Measurements from ENCODE around the gene ALDH18A1.
"Not testable (repeated sequence)": the region's sequence is repeated elsewhere in the genome, so short reads cannot be mapped to it uniquely, and the experiment has no call there.

The ALDH18A1 gene

GRCh38 chr10:95656291-95657164 is at the start of gene ALDH18A1:
TSS of gene ALDH18A1 (minus strand) at chr10:95656711. CDS start at chr10:95653377, 3,334 bp downstream.
- peak; percentile 76 for DNase-seq (ENCODE audit: low read depth, low spot score)

- no peak for DNase-seq (ENCODE audit: low read depth, low spot score)
Observed at GRCh38 chr10:95698415-95698814, 41.9 kb upstream of the ALDH18A1 start.

DNA sequence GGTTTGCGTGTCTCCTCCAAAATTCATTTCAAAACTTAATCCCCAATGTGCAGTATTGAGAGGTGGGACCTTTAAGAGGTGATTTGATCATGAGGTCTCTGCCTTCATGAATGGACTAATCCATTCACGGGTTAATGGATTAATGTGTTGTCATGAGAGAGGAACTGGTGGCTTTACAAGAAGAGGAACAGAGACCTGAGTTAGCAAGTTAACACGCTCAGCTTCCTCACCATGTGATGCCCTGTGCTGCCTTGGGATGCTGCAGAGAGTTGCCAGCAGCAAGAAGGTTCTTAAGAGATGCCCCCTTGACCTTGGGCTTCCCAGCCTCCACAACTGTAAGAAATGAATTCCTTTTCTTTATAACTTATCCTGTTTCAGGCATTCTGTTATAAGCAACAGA is 40.9 kb upstream of the ALDH18A1 start:
- no peak for DNase-seq (ENCODE audit: low read depth, low spot score)

- no peak for DNase-seq (ENCODE audit: low read depth, low spot score)
Observed at GRCh38 chr10:95694665-95695064, 38.2 kb upstream of the ALDH18A1 start.

- peak; percentile 99 for DNase-seq (ENCODE audit: low read depth, low spot score)
Observed at GRCh38 chr10:95693668-95694534, 37.4 kb upstream of the ALDH18A1 start, which contains the start of gene TCTN3. TSS of gene TCTN3 (minus strand) at chr10:95693927. CDS start at chr10:95693899, 28 bp downstream.

DNA sequence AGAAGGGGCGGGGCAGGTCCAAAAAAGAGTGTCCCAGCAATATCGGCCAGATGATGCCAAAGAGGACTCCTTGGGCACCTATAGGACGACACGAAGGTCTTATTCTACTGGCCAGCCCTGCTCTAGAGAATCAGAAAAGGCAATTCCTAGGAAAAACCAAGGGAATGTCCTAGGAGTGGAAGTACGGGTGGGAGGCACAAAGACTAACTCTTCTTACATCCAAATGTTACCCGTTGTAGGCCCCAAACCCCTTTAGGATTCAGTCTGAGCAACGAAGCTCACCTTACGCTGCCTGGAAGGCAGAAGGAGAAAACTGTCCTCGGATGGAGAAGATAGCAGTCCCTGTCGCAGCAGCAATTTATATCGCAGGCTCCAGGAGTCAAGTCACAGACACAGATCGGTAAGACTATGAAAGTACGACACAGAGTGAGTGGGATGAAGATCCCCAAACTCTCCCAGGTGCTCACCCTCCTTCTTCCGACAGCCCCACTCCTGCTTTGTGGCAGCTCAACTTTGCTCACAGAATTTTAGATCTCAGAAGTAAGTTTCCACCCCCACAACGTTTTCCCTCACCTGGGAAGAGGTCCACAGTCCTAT is 36.7 kb upstream of the ALDH18A1 start:
- DNase-seq (ENCODE audit: low read depth, low spot score), result no peak

DNA sequence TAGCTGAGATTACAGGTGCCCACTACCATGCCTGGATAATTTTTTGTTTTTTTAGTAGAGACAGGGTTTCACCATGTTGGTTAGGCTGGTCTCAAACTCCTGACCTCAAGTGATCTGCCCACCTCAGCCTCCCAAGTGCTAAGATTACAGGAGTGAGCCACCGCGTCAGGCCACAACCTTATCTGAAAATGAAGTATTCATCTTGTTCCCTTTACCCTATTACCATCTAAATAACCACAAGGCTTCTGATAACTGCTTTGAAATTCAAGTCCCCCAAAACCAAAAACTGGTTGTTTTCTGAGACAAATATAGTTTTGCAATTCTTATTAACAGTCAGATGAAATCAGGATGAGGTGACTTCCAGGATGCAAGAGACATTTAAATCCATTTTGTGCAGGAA is 34.8 kb upstream of the ALDH18A1 start:
- no peak for DNase-seq (ENCODE audit: low read depth, low spot score)

GRCh38 chr10:95688648-95689047 is 32.1 kb upstream of the ALDH18A1 start:
- DNase-seq (ENCODE audit: low read depth, low spot score), result no peak

DNA sequence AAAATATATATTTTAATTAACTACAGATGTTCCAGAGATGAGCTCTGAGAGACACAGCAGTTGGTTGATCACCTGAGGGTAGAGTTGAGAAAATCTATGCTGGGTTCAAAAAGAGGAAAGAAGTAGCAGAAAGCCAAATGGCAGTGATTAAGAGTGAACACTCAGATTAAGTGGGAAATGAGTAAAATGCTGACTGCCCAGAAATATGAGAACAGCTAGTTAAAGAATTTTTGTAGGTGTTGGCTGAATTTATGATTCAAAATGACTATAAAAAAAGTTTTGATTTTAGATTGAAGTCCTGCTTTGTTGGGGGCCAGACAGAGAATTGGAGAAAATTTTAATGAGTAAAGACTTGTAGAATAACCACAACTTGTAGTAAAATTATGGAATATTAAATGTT is 27.5 kb upstream of the ALDH18A1 start:
- no peak for DNase-seq (ENCODE audit: low read depth, low spot score)

GRCh38 chr10:95675403-95676116 is 19.0 kb upstream of the ALDH18A1 start:
- no peak for DNase-seq (ENCODE audit: low read depth, low spot score)

DNA sequence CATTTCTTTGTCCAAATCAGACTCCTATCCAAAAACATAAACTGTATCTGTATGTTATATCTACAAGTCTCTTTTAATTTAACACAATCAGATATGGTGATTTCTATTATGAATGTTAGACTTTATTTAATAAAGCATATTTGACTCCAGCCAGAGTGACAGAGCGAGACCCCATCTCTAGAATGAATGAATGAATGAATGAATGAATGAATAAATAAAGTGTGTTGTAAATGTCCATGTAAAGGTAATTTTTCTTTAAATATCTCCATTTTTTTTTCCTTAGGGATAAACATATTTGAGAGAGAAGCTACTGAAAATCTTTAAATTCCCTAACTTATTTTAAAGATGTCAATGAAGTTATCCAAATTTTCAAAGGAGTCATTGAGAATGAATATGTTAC is 18.1 kb upstream of the ALDH18A1 start:
- no peak for DNase-seq (ENCODE audit: low read depth, low spot score)

DNA sequence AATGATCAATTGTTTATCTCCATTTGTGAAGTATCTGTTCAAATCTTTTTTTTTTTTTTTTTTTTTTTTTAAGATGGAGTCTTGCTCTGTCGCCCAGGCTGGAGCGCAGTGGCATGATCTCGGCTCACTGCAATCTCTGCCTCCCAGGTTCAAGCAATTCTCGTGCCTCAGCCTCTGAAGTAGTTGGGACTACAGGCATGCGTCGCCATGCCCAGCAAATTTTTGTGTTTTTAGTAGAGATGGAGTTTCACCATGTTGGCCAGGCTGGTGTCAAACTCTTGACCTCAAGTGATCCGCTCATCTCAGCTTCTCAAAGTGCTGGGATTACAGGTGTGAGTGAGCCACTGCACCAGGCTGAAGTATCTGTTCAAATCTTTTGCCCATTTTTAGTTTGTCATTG is 16.1 kb upstream of the ALDH18A1 start:
- DNase-seq (ENCODE audit: low read depth, low spot score), result not testable (repeated sequence)

DNA sequence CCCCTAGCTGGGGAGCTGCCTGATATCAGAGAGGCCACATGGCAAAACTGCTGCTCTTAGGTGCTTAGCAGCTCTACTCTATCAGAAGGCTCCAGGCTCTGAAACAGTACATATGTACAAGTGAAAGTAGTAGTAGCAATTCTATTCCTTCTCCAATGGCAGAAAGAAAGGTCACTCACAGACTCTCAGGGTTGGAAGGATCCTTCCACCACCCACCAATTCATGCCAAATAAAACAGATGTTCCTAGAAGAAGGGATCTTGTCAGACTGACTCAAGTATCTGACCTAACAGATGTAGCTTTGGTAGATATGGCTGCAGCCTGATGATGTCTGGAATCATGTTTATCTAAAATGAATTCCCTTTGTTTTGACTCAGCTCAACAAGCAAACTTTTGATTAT is 8.0 kb upstream of the ALDH18A1 start:
- no peak for DNase-seq (ENCODE audit: low read depth, low spot score)

- no peak for DNase-seq (ENCODE audit: low read depth, low spot score)
Observed at GRCh38 chr10:95663496-95663895, 7.0 kb upstream of the ALDH18A1 start.

DNA sequence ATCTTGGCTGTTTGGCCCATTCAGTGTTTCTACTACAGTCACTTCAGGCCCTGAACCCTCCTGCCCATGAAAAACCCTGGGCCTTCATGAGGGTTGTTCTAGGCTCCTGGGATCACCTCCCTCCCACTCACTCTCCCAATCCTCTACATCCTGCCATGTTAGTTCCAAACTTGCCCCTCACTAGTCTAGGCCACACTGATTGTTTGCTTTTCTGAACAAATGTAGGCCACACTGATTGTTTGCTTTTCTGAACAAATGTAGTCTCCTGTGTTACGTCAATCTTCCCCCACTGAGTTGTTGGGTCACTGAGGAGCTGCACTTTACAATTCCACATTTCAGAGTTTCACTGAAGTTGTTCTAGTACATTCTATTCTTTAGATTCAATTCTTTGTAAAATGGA is 5.3 kb upstream of the ALDH18A1 start:
- DNase-seq (ENCODE audit: low read depth, low spot score), result peak; percentile 22

DNA sequence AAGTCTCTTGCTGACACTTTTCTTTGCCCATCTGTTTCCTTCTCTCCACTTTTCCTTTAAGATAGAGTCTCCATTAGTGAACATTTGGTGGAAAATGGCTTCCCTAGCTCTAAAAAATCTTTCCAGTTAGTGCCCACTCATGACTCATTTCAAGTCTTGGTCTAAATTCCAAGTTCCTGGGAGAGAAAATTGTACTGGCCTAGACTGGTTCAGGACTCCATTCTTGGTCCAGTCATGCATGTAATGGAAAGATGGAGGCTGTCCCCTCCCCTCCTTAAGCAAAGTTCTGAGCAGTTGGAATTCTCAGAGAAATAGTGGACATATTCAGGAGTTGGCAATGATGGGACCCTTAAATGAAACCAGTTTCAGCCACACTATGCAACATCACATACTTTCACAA is 3.8 kb upstream of the ALDH18A1 start:
- no peak for DNase-seq (ENCODE audit: low read depth, low spot score)

DNA sequence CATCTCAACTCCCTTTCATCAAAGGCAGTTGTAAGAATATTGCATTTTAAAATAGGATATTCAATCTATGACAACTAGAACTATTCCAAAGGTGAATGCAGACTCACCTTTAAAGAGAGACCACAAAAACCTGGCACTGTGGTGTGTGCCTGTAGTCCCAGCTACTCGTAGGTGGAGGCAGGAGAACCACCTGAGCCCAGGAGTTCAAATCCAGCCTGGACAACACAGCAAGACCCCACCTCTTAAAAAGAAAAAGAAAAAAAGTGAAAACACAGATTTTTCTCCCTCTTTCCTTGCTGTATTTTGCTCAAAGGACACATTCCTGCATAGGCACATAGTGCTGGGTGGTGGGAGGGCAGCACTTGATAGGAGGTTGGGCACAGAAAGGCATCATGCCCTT is 739 bp upstream of the ALDH18A1 start:
- no peak for DNase-seq (ENCODE audit: low read depth, low spot score)

DNA sequence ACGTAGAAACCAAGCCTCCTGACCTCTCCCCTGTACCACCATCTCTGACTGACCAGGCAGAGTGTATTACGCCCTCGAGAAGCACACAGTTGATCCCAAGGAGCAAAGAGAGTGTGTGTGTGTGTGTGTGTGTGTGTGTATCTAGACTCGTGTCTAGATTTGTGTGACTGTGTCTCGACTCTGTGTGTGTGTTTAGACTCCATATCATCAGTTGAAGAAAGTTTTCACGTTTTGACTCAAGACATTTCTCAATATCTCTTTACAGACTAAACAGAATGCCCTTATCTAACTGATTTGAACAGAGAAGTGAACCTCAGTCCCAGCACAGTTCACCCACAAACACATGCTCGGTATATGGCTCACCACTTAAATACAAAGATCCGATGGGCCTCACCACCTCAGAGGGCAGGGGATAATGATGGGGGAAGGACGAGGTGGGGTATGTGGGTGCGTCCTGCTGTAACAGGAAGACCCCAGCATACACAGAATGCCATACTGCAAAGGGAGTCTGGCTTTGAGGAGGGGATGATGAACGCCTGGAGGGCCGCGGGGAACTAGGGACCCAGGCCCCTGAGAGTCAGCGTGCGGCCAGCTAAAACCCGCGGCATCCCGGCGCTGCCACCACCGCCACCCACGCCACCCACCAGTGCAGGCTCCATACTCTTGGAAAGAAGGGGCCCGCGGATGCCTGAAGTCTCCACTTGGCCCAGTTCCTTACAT is 780 bp downstream of the ALDH18A1 start:
- DNase-seq (ENCODE audit: low read depth, low spot score), result no peak

GRCh38 chr10:95653895-95654294 is 2.6 kb downstream of the ALDH18A1 start:
- DNase-seq (ENCODE audit: low read depth, low spot score), result no peak

- DNase-seq (ENCODE audit: low read depth, low spot score), result no peak
Observed at GRCh38 chr10:95651346-95652060, 5.0 kb downstream of the ALDH18A1 start.
